Naive B cell (primary cell): ENCODE measurements around the gene ISL1. TPM values are rescaled to one million over a fixed set of nuclear protein-coding genes. Genes with fewer than 3 reads are reported as not detected.

Experiments used
- ATAC-seq, 2 donors: fragments of 150-1000 bp; cut with Tn5 transposase; 2 replicates each; pipeline ENCODE4 v1.10.0; 2021; ENCODE audit warnings: low read depth in 2 of 2, mild to moderate bottlenecking in 2 of 2, moderate library complexity in 2 of 2
- DNase-seq: peaks from one replicate; pipeline ENCODE4 v3.0.0; 2022
- H3K27ac Mint-ChIP-seq, 6 donors: one replicate each; pipeline ENCODE4 v1.8.0; 2020 to 2022; ENCODE audit warnings: mild to moderate bottlenecking in 6 of 6, mixed read lengths in 6 of 6, moderate library complexity in 5 of 6, inconsistent platforms in 2 of 6
- H3K27me3 Mint-ChIP-seq, 3 donors: one replicate each; pipeline ENCODE4 v1.8.0; 2021 to 2022; ENCODE audit warnings: mixed read lengths in 3 of 3, mild to moderate bottlenecking in 1 of 3
- H3K36me3 Mint-ChIP-seq, 2 donors: one replicate each; pipeline ENCODE4 v1.8.0; 2020 to 2022; ENCODE audit warnings: mixed read lengths in 2 of 2, inconsistent platforms in 1 of 2, mild to moderate bottlenecking in 1 of 2
- H3K4me1 Mint-ChIP-seq, 3 donors: one replicate each; pipeline ENCODE4 v1.8.0; 2020 to 2022; ENCODE audit warnings: mixed read lengths in 3 of 3, inconsistent platforms in 1 of 3, mild to moderate bottlenecking in 1 of 3, moderate library complexity in 1 of 3
- H3K4me3 Mint-ChIP-seq, 8 donors: one replicate each; pipeline ENCODE4 v1.8.0; 2020 to 2022; ENCODE audit warnings: mild to moderate bottlenecking in 8 of 8, mixed read lengths in 8 of 8, moderate library complexity in 8 of 8, inconsistent platforms in 2 of 8
- H3K9me3 Mint-ChIP-seq, 7 donors: one replicate each; pipeline ENCODE4 v1.8.0; 2020 to 2022; ENCODE audit warnings: mixed read lengths in 7 of 7, mild to moderate bottlenecking in 5 of 7, inconsistent platforms in 2 of 7, moderate library complexity in 1 of 7
- polyA plus RNA-seq, 6 donors: library from polyadenylated mRNA; unstranded; fragments of 300-500 nt; fragmentation: Illumina TruSeq; gene quantifications; one replicate each; pipeline ENCODE4 v1.2.3, GENCODE V29; 2021; ENCODE audit warnings: low read depth in 6 of 6

ISL1 gene
- polyA plus RNA-seq, 6 donors from 2014 or later, result not detected

DNA sequence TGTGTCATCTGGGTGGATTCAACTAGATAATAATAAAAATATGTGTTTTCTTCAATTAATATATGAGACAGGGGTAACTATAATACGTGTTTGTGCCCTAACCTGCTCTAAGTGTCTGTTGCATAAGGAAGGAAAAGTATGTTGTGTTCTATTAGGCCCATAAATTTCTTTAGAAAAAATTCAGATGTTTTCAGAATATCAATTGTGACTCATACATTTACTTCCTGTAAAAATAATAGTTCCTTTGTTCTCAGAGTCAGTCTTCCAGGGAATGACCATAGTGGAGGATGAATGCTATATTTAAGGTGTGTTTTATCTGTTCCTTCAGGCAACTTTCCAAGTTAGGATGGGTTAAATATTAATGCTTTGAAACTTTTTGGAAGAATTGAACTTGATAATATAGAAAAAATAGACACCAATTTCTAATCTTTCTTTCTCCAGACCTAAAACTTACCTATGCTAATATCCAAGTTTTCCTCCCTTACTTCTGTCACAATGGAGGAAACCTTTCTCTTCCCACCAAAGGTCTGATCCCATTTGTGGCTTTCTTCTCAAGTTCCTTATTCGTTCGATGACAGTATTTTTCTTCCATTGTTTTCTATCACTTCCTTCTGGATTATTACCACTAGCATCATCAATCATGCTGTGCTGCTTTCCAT is 49.9 kb downstream of the ISL1 start:
- Mint-ChIP-seq H3K9me3 (peaks cover 2 to 13% (median 2%) of the 10 kb centered on the region in 7 donors), H3K27ac (peak overlapping the region in 1 of 6 donors; percentile 40), H3K4me1 (no peaks in the 10 kb centered on the region), H3K4me3 (no peak overlapping the region), H3K27me3 (no peaks in the 10 kb centered on the region), H3K36me3 (no peaks in the 10 kb centered on the region)
- no peak for ATAC-seq
- no peak for DNase-seq

DNA sequence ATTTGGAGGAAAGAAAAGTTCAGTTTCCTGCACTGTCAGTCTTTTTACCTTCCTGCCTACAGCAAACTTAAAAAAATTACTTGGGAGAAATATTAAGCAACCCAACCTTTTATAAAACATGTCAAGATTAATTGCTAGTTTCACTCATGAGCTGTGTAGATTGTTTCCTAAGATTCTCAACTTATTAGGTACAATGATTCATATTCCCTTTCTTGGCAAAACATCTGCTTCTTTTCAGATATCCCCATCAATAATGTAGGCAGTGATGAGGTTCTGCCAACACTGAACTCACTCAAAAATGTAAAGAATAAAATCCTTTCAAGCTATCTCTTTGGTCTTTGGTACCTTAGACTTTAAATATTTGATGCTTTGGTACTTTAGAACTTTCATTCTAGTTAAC is 56.0 kb downstream of the ISL1 start:
- ATAC-seq (no peak), DNase-seq (no peak)
- Mint-ChIP-seq H3K4me1 (no peaks in the 10 kb centered on the region), H3K27ac (no peak overlapping the region), H3K27me3 (no peaks in the 10 kb centered on the region), H3K9me3 (peaks cover 0 to 4% (median 2%) of the 10 kb centered on the region in 7 donors), H3K36me3 (no peaks in the 10 kb centered on the region), H3K4me3 (no peak overlapping the region)
